GM12891 (cell line): ENCODE data around the gene RRP15.

Source experiments
- PAX5 ChIP-seq: IDR thresholded peaks from 2 replicates; pipeline ENCODE4 v1.6.1; 2011; ENCODE audit warnings: low read length, moderate library complexity, mild to moderate bottlenecking; ENCODE audit not compliant: insufficient read depth, severe bottlenecking
- POLR2A ChIP-seq: IDR thresholded peaks from 2 replicates; pipeline ENCODE4 v1.6.1; 2011; ENCODE audit warnings: low read depth, low read length, control low read depth
- POLR2AphosphoS5 ChIP-seq: IDR thresholded peaks from 2 replicates; pipeline ENCODE4 v1.6.1; 2011; ENCODE audit warnings: low read depth, low read length, control low read depth
- SPI1 ChIP-seq: IDR thresholded peaks from 2 replicates; pipeline ENCODE4 v1.6.1; 2011; ENCODE audit warnings: low read depth, low read length, control low read depth
- TAF1 ChIP-seq: IDR thresholded peaks from 2 replicates; pipeline ENCODE4 v1.6.1; 2011; ENCODE audit warnings: low read depth, low read length, control low read depth

DNA sequence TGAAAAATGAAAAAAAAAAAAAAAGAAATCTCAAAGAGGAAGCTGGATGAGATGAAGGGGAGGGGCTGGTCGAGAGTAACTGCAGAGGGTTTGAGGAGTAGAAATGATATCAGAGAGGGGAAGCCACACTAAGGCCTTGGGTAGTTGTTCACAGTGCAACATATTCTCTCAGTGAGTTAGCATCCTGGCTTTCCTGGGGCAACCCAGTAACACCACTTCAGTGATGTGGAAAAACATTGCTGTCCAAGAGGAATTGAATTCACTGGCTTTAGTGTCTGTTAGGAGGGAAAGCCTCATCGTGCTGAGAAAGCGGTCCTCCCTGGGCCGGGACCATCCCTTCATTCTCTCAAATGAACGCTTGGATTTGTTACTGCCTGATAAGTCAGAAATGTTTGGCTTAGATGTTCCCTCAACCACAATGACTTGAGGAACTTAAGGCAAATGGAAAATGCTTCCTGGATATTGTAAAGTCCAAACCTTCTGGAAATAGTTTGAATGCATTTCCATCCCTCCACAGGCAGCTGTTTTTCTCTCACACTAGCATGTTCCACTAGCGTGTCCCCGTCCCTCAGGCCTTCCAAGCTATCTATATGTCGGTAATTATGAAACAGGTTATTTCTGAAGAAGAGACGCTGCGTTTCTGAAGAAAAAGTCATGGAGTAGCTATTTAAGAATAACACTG is 72.3 kb downstream of the RRP15 start:
- TF ChIP-seq POLR2AphosphoS5 (no peak), POLR2A (no peak), TAF1 (no peak), SPI1 (no peak), PAX5 (no peak)
